ENCODE results near the gene HPS4. TPM values are rescaled to one million over a fixed set of nuclear protein-coding genes. Genes with fewer than 3 reads are reported as not detected.
A peak's percentile ranks its signal among the peaks of the same experiment; 100 is the strongest.
"Not testable (repeated sequence)": the region's sequence is repeated elsewhere in the genome, so short reads cannot be mapped to it uniquely, and the experiment has no call there.

HPS4 gene
- total RNA-seq, result 8.3 TPM
- long read RNA-seq, full-length matches to known transcripts, result 3 of 12 reads
- long read RNA-seq, partial matches to known transcripts, result 2 of 12 reads
- long read RNA-seq, other reads (novel, unspliced or antisense), result 7 of 12 reads

- ATAC-seq (ENCODE audit: poor library complexity) (peak; percentile 98), DNase-seq (peak; percentile 95)
- intact Hi-C loops (cut with DNase I), result loop anchor here (5.0 kb wide), 1 partner anchor 109 kb away; the partner anchor contains the start of gene TPST2
Observed at GRCh38 chr22:26483439-26484359, at the start of gene HPS4, which contains the start of gene SRRD. HPS4 (minus strand) TSS chr22:26483783; CDS start chr22:26481762, 2,021 bp downstream. SRRD (plus strand) TSS chr22:26483877; CDS start chr22:26483891, 14 bp downstream.

GRCh38 chr22:26529345-26529744, 45.8 kb upstream of the HPS4 start:
- no peak for DNase-seq
- no peak for ATAC-seq (ENCODE audit: poor library complexity)
- intact Hi-C loops (cut with DNase I), result loop anchor here (2.0 kb wide), 1 partner anchor 17 kb away; no protein-coding TSS in a partner anchor

- not testable (repeated sequence) for DNase-seq; ATAC-seq (ENCODE audit: poor library complexity)
- intact Hi-C loops (cut with DNase I), result loop anchor here (2.0 kb wide), 1 partner anchor 18 kb away; no protein-coding TSS in a partner anchor
Observed at GRCh38 chr22:26528518-26528917, 44.9 kb upstream of the HPS4 start.

GRCh38 chr22:26527574-26528465, 44.2 kb upstream of the HPS4 start:
- DNase-seq (no peak), ATAC-seq (ENCODE audit: poor library complexity) (peak; percentile 92)
- intact Hi-C loops (cut with DNase I), result loop anchor here (2.0 kb wide), 1 partner anchor 19 kb away; no protein-coding TSS in a partner anchor

- ATAC-seq (ENCODE audit: poor library complexity), result peak; percentile 28
- intact Hi-C loops (cut with DNase I), result no loop called here
- no peak for DNase-seq
Observed at GRCh38 chr22:26527167-26527566, 43.6 kb upstream of the HPS4 start.

GRCh38 chr22:26525946-26526564, 42.5 kb upstream of the HPS4 start:
- ATAC-seq (ENCODE audit: poor library complexity) (no peak), DNase-seq (no peak)
- intact Hi-C loops (cut with DNase I), result no loop called here

GRCh38 chr22:26524870-26525269, 41.3 kb upstream of the HPS4 start:
- ATAC-seq (ENCODE audit: poor library complexity) (no peak), DNase-seq (no peak)
- intact Hi-C loops (cut with DNase I), result no loop called here

- intact Hi-C loops (cut with DNase I), result no loop called here
- DNase-seq, result no peak
Observed at GRCh38 chr22:26522592-26522991, 39.0 kb upstream of the HPS4 start.

GRCh38 chr22:26522012-26522411, 38.4 kb upstream of the HPS4 start:
- ATAC-seq (ENCODE audit: poor library complexity) (no peak), DNase-seq (no peak)
- intact Hi-C loops (cut with DNase I), result no loop called here

More at GRCh38 chr22:26522592-26522991, 39.0 kb upstream of the HPS4 start:
- ATAC-seq (ENCODE audit: poor library complexity), result no peak

- DNase-seq, result no peak
- intact Hi-C loops (cut with DNase I), result no loop called here
- ATAC-seq (ENCODE audit: poor library complexity), result no peak
Observed at GRCh38 chr22:26517429-26517828, 33.8 kb upstream of the HPS4 start.

- ATAC-seq (ENCODE audit: poor library complexity), result no peak
- intact Hi-C loops (cut with DNase I), result no loop called here
- no peak for DNase-seq
Observed at GRCh38 chr22:26516503-26516902, 32.9 kb upstream of the HPS4 start.

- DNase-seq (no peak), ATAC-seq (ENCODE audit: poor library complexity) (no peak)
- intact Hi-C loops (cut with DNase I), result no loop called here
Observed at GRCh38 chr22:26515931-26516330, 32.3 kb upstream of the HPS4 start.

GRCh38 chr22:26514419-26515161, 31.0 kb upstream of the HPS4 start:
- ATAC-seq (ENCODE audit: poor library complexity), result no peak
- no peak for DNase-seq
- intact Hi-C loops (cut with DNase I), result loop anchor here (5.0 kb wide), 1 partner anchor 78 kb away; the partner anchor contains the start of gene TPST2

GRCh38 chr22:26513838-26514237, 30.3 kb upstream of the HPS4 start:
- ATAC-seq (ENCODE audit: poor library complexity) (no peak), DNase-seq (no peak)
- intact Hi-C loops (cut with DNase I), result loop anchor here (5.0 kb wide), 1 partner anchor 78 kb away; the partner anchor contains the start of gene TPST2

- DNase-seq (peak; percentile 98), ATAC-seq (ENCODE audit: poor library complexity) (peak; percentile 100)
- intact Hi-C loops (cut with DNase I), result loop anchor here (5.0 kb wide), 1 partner anchor 80 kb away; the partner anchor contains the start of gene TPST2
Observed at GRCh38 chr22:26512149-26512793, 28.7 kb upstream of the HPS4 start, which contains the start of gene TFIP11. TFIP11 (minus strand) TSS chr22:26512473; CDS start chr22:26510272, 2,201 bp downstream.

- DNase-seq (no peak), ATAC-seq (ENCODE audit: poor library complexity) (no peak)
- intact Hi-C loops (cut with DNase I), result no loop called here
Observed at GRCh38 chr22:26508148-26508547, 24.6 kb upstream of the HPS4 start.

GRCh38 chr22:26503758-26504157, 20.2 kb upstream of the HPS4 start:
- peak; percentile 76 for ATAC-seq (ENCODE audit: poor library complexity)
- DNase-seq, result no peak
- intact Hi-C loops (cut with DNase I), result no loop called here

Data from Right ventricle myocardium superior (tissue), 1 donor.